ENCODE measurements around the gene CDC42EP4.

DNA sequence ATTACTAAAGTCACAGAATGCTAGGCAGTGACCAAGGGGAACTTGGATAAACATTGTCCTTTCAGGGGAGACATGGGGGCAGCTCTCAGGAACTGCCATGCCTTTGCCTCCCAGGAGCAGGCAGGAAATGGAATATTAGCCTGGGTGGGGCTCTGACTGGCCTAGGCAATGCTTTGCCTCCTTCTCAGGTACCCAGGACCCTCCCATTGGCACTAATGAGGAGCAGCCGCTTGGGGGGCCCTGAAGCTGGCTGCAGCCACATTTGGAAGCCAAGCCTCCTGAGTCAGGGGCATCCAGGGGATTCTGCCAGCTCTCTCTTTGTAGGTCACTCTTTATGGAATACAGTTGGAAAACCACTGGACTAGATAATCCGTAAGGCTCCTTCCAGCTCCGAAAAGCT is 55.6 kb downstream of the CDC42EP4 start:
- TF ChIP-seq CTCF (conservative IDR thresholded peaks at IDR 0.05; ENCODE audit: low read depth in 2 of 2) (no peak), CREB1 (CRISPR knock-in tag; IDR thresholded peaks at IDR 0.05; ENCODE audit: low read depth) (no peak), POLR2AphosphoS5 (IDR thresholded peaks at IDR 0.05; ENCODE audit: low read depth) (no peak), EZH2 (IDR thresholded peaks at IDR 0.05; ENCODE audit: low read depth, unreplicated experiment) (no peak)
